HG03469 (cell line): ENCODE measurements around the gene DAB2IP.

Source experiments
- ATAC-seq: cut with Tn5 transposase; IDR thresholded peaks from one replicate; pipeline ENCODE4 v1.9.1; 2021; ENCODE audit warnings: mild to moderate bottlenecking, moderate library complexity, moderate number of reproducible peaks; ENCODE audit not compliant: unreplicated experiment

DAB2IP gene

DNA sequence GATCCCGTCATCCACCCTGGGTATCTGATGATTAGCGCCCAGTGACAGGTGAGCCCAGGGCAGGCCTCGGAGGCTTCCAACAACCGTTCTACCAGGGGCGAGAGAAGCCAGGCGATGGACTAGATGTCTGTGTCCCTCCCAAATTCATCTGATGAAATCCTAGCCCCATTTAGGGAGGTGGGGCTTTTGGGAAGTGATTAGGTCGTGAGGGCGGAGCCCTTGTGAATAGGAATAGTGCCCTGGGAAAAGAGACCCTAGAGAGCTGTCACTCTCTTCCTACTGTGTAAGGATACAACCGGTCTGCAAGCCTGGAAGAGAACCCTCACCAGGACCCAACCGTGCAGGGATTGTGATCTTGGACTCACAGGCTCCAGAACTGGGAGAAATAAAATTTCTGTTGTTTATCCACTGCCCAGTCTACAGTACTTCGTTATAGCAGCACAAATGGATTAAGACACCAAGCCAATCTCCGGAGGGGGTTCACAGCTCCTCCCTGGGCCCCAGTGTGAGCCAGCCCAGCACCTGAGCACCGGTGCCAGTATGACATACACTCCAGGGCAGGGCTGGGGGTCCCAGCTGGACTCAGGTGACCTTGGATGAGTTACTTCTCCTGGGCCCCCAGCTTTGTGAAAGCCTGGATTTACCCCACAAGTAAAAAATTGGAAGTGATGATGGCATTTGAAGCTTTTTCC lies 162.2 kb downstream of the DAB2IP start:
- no peak for ATAC-seq

DNA sequence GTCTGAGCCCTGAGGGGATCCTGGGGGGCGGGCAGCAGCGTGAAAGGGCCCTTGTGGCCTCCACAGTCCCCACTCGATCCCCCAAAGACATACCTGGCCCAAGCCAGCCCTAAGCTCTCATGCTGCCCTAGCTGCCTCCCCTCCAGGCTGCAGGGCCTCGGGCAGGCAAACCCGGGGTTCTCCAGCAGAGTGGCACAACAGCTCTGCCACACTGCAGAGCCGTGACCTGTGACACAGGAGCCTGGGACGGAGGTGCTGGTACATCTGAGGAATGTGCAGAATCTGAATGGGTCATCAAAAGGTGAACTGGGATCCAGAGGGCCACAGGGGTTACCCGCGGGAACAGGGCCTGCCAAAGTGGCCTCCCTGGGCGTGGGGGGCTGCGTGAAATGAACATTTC lies 163.2 kb downstream of the DAB2IP start:
- no peak for ATAC-seq

DNA sequence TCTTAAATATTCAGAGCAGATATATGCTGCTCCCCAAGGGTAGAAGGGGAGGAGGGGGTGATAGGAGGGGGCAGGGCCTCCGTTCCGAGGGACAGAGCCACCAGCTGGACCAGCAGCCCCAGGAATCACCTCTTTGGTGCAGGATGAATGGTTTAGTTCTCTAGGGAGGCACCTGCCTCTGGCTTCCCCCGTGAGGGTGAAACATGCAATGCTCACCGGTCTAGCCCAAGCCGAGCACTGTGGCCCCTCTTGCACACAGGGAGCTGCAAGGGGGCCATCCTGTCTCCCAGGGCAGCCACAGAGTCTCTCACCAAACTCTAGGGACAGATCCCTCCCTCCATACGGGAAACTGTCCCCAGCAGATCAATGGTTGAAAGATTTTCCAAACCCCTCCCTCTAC lies 163.7 kb downstream of the DAB2IP start:
- ATAC-seq = no peak

DNA sequence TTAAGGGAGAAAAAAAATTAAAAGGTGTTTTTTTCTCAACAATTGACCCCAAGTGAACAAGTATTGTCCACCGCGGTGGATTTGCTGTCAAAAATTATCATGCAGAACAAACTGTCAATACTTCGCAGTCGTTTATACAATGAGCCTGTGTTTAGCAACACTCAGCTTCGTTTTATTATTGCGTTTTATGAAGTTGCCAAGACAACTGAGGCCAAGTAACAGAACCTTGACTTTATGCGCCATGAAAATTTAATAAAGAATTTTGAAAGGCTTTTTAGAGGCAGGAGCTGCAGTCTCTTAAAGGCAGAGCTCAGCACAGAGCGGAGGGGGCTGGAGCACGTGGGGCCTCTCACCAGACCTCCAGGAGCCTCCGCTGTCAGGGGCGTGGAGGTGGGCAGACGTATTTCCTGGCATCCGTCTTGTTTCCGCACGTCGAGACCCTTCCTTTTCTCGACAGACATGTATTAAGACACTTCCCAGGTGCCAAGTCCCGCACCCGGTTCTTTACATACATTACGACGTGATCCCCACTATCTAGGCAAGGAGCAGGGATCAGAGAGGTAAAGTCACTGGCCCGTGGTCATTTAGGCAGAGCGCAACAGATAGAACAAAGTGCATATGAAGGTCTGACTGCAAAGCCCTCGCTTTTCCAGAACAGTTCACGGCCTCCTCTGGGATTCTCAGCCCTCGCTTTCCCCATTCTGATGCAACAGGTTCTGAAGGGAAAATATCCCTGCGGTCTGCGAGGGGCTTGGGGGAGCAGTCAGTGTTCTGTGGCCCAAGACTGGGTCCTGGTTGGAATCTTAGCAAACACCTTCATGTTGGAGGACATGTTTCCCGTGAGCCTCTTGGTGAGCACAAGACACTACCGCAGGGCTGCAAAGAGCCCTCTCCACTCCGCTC lies 164.4 kb downstream of the DAB2IP start:
- ATAC-seq = no peak

DNA sequence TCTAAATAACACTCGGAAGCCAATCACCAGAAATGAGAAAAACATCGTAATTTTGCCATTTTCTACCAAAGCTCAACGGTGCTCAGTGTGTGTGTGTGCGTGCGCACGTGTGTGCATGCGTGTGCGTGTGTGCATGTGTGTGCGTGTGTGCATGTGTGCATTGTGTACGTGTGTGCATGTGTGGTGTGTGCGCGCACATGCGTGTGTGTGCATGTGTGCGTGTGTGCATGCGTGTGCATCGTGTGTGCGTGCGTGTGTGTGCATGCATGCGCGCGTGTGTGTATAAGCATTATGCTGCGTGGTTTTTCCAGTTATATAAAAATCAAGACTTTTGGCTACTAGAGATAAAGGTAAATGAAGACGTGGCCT lies 165.0 kb downstream of the DAB2IP start:
- ATAC-seq = no peak

DNA sequence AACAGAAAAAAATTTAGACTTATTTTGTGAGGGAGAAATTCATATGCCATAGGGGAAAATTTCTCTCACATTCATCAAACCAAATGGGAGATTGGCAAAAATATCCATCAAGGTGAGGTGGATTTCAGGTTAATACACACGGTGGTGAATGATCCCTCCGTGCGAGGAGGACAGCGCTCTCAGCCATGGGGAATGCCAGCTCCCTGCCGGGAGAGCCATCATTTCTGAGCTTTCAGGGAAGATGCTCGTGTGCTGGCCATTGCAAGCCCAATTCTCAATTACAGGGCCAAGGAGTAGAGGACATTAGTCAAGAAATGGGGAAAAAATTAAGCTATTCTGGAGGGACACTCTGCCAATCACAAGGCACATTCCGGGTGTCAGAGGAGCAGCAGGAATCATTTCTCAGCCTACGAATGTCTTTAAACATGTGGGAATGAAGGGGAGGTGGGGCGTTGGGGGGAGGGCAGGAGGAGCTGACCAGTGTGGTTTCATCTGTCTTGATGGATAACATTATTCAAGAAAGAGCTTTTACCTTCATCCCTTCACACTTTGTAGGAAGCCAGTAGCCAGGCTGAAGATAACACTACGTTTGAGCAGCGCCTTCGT lies 165.5 kb downstream of the DAB2IP start:
- no peak for ATAC-seq

DNA sequence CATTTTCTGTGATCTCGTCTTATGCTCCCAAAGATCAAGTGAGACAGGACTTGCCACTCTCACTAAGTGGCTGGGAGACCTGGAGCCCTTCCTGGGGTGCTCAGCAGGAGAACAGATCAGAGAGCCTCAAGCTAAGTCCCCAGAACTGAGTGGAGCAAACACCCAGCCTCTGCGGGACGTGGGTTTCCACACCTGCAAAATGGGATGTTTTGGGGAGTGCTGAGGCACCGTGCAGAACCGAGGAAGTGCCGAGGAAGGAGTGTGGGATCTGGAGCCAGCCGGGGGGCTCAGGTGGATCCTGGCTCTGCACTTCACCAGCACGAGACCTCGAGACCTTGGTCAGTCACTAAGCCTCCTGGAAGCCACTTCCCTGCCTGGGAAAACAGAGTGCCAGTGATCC lies 166.0 kb downstream of the DAB2IP start:
- ATAC-seq = no peak

DNA sequence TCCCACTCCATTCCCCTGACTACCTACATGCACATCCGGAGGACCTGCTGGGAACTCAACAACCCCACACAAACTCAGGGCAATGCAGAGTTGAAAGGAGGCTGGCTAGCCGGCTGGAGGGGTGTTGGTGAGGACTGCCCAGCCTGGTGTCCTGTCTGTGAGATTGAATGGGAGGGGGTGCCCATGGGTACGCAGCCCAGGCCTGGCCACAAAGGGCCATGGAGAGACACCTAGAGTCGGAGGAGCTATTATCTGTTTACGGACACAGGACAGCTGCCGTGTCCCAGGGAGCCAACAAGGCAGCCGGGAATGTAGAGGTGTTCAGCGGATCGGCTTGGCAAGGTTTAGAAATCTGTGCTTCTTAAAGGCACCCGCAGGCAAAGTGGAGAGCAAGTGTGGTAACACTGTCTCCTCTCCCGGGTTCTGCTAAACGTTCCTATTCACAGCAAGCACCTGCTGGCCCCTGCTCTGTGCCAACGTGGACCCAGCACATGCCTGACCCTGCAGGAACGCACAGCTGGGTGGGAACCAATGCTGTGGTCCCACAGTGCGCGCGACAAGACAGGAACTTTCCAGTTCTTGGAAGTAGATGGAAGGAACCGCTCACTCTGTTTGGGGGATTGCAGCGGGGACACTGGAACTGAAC lies 166.7 kb downstream of the DAB2IP start:
- ATAC-seq = no peak

DNA sequence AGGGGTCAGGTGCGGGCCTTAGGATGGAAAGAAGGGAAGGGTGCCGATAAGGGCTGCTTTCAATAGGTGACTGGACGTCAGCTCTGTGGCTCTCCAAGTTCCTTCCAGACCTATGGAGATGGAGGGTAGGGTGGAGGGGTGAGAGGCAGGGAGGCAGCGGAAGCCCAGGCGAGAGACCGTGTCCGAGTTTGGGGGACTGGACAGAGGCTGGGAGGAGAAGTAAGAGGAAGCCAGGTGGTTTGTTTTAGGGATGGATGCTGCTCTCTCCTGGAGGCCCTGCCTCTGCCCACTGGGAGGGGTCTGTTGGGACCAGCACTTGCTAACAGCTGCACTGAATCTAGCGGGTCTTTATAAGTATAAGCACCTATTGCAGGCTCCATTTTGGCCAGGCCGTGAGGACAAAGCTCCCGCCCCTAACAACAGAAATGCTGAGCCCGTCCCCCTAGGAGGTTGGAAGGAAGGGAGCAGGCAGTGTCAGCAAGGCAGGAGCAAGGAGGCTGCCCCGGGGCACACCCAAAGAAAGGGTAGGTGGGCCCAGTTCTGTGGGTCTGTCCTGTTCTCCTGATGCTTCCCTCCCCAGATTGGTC lies 167.5 kb downstream of the DAB2IP start:
- no peak for ATAC-seq

DNA sequence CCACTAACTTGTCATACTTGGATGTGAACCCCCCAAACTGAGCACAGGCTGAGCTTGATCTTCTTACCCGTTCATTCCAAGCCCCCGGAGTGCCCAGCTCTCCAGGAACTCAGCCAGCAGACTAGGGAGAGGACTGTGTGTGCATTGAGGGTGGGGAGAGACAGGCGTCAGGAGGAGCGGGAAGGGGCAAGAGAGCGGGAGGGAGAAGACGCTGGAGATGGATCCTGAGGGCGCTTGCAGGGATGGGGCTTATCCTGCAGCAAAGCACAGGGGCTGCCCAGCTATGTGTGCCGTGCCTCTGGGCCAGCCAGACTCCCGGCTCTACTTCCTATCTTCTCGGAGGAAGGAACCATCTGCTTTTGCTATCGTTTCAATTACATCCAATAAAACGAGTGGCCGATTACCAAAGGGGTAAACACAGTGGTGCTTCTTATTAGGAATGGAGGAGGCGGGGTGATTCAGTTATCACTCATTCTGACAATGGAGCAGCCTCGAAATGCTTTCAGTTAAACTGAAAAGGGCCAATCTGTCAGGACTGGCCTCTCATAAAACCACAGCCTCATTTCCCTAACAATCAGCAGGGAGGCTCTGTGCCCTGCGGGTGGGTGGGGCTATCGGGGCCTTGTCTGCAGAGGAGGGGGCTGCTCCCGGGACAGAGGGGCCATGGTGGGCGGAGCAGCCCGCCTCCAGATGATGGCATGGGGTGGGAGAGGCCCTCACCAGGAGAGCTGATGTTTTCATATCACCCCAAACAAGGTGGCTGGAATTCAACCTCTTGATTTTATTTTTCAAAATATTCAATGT lies 168.2 kb downstream of the DAB2IP start:
- no peak for ATAC-seq

DNA sequence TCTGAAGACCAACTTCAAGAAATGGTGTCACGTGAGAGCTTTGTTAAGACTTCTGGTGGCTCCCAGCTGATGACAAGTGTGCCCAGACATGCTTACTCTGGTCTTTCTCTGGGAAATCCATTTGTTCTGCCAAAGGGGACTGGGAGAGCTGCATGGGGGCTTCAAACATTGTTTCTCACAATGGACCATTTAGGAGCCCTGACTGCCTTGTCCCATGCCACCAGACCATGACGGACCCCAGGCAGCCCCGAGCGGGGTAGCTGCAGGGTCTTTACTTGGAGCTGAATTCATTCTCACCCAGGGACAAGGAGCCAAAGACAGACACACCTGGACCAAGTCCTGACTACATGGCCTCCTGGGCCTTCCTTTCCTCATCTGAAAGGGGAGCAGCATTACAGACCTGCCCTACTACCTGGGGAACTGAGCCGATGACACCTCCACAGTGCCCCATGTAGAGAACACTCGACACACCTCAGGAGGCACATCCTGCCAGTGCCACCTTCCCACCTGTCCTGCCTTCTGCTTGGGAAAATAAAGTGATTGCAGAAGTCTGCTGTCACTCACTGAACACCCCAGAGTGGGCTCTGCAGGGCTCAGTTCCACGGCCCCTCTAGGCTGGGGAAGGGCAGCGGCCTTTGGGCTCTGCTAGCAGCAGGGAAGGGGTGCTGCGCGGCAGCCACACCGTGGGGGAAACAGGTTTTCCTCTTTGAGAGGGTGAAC lies 169.0 kb downstream of the DAB2IP start:
- no peak for ATAC-seq

DNA sequence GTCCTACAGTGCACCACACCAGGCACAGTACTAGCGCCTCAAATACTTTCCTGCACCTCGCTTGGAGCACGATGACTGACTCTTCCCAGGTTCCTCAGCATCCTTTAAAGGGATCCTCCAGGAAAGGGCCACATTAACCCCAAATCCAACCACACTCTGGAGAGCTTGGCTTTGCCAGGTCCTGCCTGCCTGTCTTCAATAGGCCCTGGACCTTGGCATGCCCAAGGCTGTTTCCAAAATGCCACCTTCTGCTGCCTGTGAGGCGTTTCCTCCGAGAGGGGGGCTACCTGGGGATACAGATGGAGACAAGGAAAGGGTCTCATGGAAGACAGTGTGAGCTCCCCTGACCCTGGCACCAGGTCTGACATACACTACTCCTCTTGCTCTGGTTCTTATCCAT lies 169.9 kb downstream of the DAB2IP start:
- no peak for ATAC-seq

DNA sequence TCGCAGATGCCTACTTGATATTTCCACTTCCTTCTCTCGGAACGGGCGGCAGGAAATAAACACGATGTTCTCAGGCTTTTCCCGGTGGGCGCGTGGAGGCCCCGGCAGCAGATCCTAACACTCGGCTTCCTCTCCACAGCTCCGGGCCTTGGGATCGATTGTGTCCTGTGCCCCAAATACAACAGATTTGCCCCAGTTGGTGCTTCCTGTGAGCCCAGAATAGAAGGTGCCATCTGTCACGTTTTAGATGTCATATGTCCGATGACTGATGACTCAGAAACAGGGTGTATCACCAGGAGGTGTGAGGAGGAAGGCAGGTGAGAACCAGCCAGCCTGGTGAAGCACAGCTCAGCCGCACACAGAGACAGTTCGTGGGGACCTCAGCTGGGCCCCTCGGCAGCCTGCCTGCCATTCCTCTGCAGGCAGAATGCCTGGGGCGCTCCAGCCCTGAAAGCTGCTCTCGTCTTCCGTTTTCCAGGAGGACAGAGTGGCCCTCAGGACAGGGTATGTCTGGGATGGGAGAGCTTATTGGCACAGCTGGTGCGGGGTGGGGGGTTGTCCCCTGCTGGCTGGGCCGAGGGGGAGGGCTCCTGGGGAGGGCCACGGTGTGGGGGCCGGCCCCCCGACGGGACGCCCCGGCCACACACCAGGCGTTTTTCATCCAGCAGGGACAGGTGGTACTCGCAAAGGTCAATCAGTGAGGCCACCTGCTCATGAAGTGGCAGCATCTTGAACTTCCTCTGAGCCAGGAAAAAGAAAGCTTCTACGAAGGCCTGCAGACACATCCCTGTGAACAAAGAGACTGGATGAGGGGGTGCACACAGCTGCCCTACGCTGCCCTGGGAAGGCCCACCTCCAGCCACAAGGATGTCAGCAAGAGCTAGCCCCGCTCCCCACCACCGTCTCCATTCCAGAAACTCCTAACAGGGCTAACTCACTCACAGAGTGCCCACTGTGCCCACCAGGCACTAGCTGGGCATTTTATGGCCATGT lies 171.0 kb downstream of the DAB2IP start:
- no peak for ATAC-seq

DNA sequence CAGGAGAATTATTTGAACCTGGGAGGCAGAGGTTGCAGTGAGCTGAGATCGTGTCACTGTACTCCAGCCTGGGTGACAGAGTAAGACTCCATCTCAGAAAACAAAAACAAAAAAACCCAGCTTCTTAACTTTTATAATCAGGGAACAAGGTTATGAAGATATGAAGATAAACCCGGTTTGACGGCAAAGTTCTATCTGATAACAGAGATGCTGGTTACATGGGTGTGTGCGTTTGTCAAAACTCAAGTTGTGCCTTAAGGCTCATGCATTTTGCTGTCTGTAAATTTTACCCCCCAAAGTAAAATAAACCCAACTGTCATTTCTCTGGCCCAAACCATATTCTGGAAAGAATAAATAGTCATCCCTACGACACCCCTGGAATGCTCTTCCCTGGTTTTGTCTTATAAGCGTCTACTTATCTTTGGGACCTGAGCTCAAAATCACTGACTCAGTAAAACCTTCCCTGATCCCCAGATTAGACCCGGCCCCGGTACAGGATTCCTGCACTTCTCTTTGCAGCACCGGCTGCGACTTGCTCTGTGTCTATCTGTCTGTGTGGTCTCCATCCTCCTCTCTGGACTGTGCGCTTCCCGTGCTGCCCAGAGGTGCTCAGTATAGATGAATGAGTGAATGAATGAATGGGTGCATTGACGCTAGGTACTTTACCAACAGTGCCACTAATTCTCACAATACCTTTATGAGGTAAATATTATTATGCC lies 172.2 kb downstream of the DAB2IP start:
- no peak for ATAC-seq

DNA sequence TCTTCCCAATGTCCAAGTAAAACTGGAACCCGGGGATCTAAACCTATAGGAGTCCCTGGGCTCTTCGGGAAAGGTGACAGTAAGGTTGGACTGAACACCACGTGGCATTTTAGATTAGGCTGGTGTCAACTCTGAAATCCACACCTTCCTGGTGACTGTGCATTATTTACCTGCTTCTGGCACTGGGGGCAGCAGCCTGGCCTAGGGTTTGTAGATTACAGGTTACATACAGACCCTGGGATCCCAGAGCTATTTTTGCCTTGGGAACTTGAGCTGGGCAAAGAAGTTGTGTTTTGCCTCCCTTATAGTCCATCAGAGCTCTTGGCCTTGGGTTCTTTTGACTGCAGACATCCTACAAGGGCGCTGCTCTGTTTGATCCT lies 173.2 kb downstream of the DAB2IP start:
- ATAC-seq = no peak

DNA sequence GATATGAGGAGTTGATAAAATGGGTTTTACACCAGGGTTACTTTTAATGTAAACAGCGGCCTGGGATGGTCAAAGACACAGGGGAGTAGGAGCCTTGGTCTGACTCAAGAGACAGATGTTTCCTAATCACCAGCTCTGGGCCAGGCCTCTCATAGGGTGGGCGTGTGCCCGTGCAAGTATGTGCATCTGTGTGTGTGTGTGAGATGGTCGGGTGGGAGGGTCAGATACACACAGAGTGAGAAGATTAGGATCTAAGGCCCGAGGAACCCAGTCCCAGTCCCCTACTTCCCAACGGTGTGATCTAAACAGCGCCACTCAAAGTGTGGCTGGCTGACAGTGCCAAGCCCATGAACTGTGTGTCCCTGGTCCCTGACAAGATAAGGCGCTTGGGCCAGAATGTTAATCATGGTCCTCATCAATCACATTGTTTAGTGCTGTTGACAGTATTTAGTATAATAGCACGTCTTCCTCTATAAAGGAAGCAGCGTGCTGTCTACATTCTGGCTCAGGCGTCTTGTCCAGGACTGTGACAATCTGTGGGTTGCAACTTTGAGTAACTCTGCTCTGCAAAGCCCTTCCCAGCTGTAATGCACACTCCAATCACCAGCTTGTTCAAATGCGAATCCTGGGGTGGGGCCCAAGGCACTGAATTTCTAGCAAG lies 173.7 kb downstream of the DAB2IP start:
- ATAC-seq = no peak

DNA sequence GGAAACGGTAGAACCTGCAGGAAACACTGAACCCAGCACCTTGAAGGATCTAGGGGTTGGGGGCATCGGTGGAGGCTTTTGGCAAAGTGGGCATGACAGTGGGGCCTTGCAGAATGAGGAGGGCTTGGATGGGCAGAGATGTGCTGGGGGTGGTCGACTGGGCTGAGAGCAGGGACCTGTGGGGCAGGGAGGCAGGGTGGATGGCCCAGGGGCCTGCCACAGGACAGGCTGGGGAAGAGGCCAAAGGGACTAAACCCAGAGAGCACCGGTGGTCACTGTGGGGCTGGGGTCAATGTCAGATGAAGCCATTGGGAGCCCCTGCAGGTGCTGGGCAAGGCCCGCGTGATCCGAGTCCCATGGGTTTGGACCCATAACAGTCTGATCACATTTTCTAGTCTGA lies 175.3 kb downstream of the DAB2IP start:
- ATAC-seq = no peak
